Panc1 (cell line): ENCODE measurements around the gene DHRSX. TPM values are rescaled to one million over a fixed set of nuclear protein-coding genes. Genes with fewer than 3 reads are reported as not detected.
"Not testable (repeated sequence)": the region's sequence is repeated elsewhere in the genome, so short reads cannot be mapped to it uniquely, and the experiment has no call there.

Experiments used
- ATAC-seq: fragments of 200-7000 bp; cut with Tn5 transposase; 2 replicates; pipeline ENCODE4 v1.9.1; 2020; ENCODE audit warnings: mild to moderate bottlenecking, moderate library complexity
- BruUV-seq: library from RNA; stranded (reverse); fragments of 400-500 nt; replicated peaks from 2 replicates; lab custom pipeline; 2021; lab: Mats Ljungman, UMichigan
- CTCF ChIA-PET: fragments of 300-600 bp; sonication (Branson Sonifier 250); formaldehyde crosslinking; loops from one replicate; lab custom pipeline; 2022; ENCODE audit warnings: antibody characterized with exemption; lab: Charles Lee
- POLR2A ChIA-PET: fragments of 300-600 bp; sonication (Branson Sonifier 250); formaldehyde crosslinking; loops from one replicate; lab custom pipeline; 2022; ENCODE audit warnings: antibody characterized with exemption; lab: Charles Lee
- DNase-seq: peaks from one replicate; pipeline ENCODE4 v3.0.0-alpha.2; 2010; ENCODE audit warnings: low read depth, low spot score
- H3K27ac ChIP-seq: 2 replicates; pipeline ENCODE4 v1.5.1; 2011; ENCODE audit warnings: mild to moderate bottlenecking, low read length, inconsistent platforms
- H3K27me3 ChIP-seq: fragments of 200-500 bp; sonication (Bioruptor generic); 2 replicates; pipeline ENCODE4 v1.6.0; 2014; ENCODE audit warnings: low read length, inconsistent platforms; ENCODE audit not compliant: control insufficient read depth, insufficient read depth
- H3K36me3 ChIP-seq: fragments of 200-500 bp; sonication (Bioruptor generic); 2 replicates; pipeline ENCODE4 v1.5.1; 2014; ENCODE audit warnings: inconsistent platforms, mild to moderate bottlenecking, low read length, moderate library complexity; ENCODE audit not compliant: control insufficient read depth, insufficient read depth
- H3K4me1 ChIP-seq: 2 replicates; pipeline ENCODE4 v1.5.1; 2011; ENCODE audit warnings: inconsistent platforms, mild to moderate bottlenecking, low read length, moderate library complexity; ENCODE audit not compliant: control insufficient read depth, insufficient read depth
- H3K4me3 ChIP-seq, 2 experiments: 2 replicates each; pipeline ENCODE4 v1.5.1; 2011 to 2012; ENCODE audit warnings: low read depth in 2 of 2, low read length in 2 of 2, mild to moderate bottlenecking in 2 of 2, inconsistent platforms in 1 of 2, moderate library complexity in 1 of 2
- H3K9me3 ChIP-seq: fragments of 200-500 bp; sonication (Bioruptor generic); 2 replicates; pipeline ENCODE4 v1.5.1; 2014; ENCODE audit warnings: low read depth, mild to moderate bottlenecking, inconsistent platforms, low read length, moderate library complexity; ENCODE audit not compliant: control insufficient read depth, insufficient read depth
- CTCF ChIP-seq: fragments of 450-650 bp; IDR thresholded peaks from 2 replicates; pipeline ENCODE4 v1.5.1; 2017; ENCODE audit warnings: mild to moderate bottlenecking
- POLR2AphosphoS5 ChIP-seq: IDR thresholded peaks from 2 replicates; pipeline ENCODE4 v1.6.1; 2012; ENCODE audit warnings: mild to moderate bottlenecking, low read depth, low read length, moderate library complexity
- REST ChIP-seq, 2 experiments: IDR thresholded peaks; 2 replicates each; pipeline ENCODE4 v1.6.1; 2011 to 2012; ENCODE audit warnings: low read depth in 2 of 2, control low read depth in 1 of 2, low read length in 1 of 2, mild to moderate bottlenecking in 1 of 2, moderate library complexity in 1 of 2; ENCODE audit not compliant: insufficient read depth in 1 of 2
- SIN3A ChIP-seq: IDR thresholded peaks from 2 replicates; pipeline ENCODE4 v1.6.1; 2012; ENCODE audit warnings: low read depth, mild to moderate bottlenecking, low read length, moderate library complexity, borderline replicate concordance; ENCODE audit not compliant: insufficient read depth
- TCF7L2 ChIP-seq: IDR thresholded peaks from 2 replicates; pipeline ENCODE4 v1.6.1; 2011; ENCODE audit warnings: mild to moderate bottlenecking, low read depth, low read length, inconsistent platforms
- in situ Hi-C: cut with HindIII; loops from 2 replicates; pipeline ENCODE4 v1.10.0; 2016; ENCODE audit warnings: low sequenced_read_pairs, low pct_unique_long_range_greater_than_20kb
- intact Hi-C: fragments of 100-400 bp; cut with micrococcal nuclease; formaldehyde crosslinking; loops from one replicate; pipeline ENCODE4 v1.10.0; 2022; ENCODE audit not compliant: unreplicated experiment
- total RNA-seq: library from RNA; stranded (reverse); gene quantifications from one replicate; pipeline ENCODE4 v1.2.1, GENCODE V29; 2021; ENCODE audit not compliant: unreplicated experiment

The DHRSX gene
- total RNA-seq, 1 experiment from 2014 or later, result 20.1 TPM

GRCh38 chrX:2474963-2475726 is 25.6 kb downstream of the DHRSX start:
- H3K27me3 ChIP-seq, result no peaks in the 10 kb centered on the region
- in situ Hi-C loops, result no loop called here
- no peaks in the 10 kb centered on the region for H3K36me3 ChIP-seq
- intact Hi-C loops, result no loop called here
- no TSS peak for BruUV-seq
- CTCF ChIA-PET, result no interaction called here
- no peak for DNase-seq
- H3K4me1 ChIP-seq, result no peaks in the 10 kb centered on the region
- no peak for TF ChIP-seq SIN3A
- TF ChIP-seq REST (IDR thresholded peaks at IDR 0.05; ENCODE audit: insufficient read depth in 1 of 2, low read depth in 2 of 2, low read length in 1 of 2), result no peak
- TF ChIP-seq POLR2AphosphoS5, result no peak
- TF ChIP-seq TCF7L2, result no peak
- no peak for TF ChIP-seq CTCF
- no peak for ATAC-seq
- no peak overlapping the region for H3K27ac ChIP-seq
- H3K4me3 ChIP-seq, result no peak overlapping the region
- H3K9me3 ChIP-seq, result no peaks in the 10 kb centered on the region
- POLR2A ChIA-PET, result no interaction called here

- ChIA-PET CTCF (no interaction called here), POLR2A (no interaction called here)
- DNase-seq, result no peak
- Histone ChIP-seq H3K9me3 (no peaks in the 10 kb centered on the region), H3K4me1 (no peaks in the 10 kb centered on the region), H3K27ac (no peak overlapping the region), H3K4me3 (no peak overlapping the region), H3K27me3 (no peaks in the 10 kb centered on the region), H3K36me3 (no peaks in the 10 kb centered on the region)
- no peak for ATAC-seq
- TF ChIP-seq REST (IDR thresholded peaks at IDR 0.05; ENCODE audit: insufficient read depth in 1 of 2, low read depth in 2 of 2, low read length in 1 of 2) (no peak), CTCF (no peak), POLR2AphosphoS5 (no peak), TCF7L2 (no peak), SIN3A (no peak)
- no TSS peak for BruUV-seq
- in situ Hi-C loops (no loop called here), intact Hi-C loops (no loop called here)
These were observed 26.4 kb downstream of the DHRSX start for GRCh38 chrX:2474280-2474962.

- H3K36me3 ChIP-seq, in situ Hi-C loops, H3K27ac ChIP-seq, POLR2A ChIA-PET, H3K27me3 ChIP-seq, BruUV-seq, H3K4me3 ChIP-seq, intact Hi-C loops, H3K4me1 ChIP-seq, H3K9me3 ChIP-seq, CTCF ChIA-PET, DNase-seq, ATAC-seq: not testable (repeated sequence)
These were observed 27.7 kb downstream of the DHRSX start for GRCh38 chrX:2473064-2473463.
